Heart left ventricle (tissue), 16 donors: Measurements from ENCODE around the gene VIT. TPM values are rescaled to one million over a fixed set of nuclear protein-coding genes. Genes with fewer than 3 reads are reported as not detected.

ENCODE experiments used
- ATAC-seq, 4 donors: fragments of 200-7000 bp; cut with Tn5 transposase; one replicate each; pipeline ENCODE4 v1.9.1; 2020 to 2022; ENCODE audit warnings: moderate library complexity in 4 of 4, mild to moderate bottlenecking in 3 of 4, moderate number of reproducible peaks in 1 of 4
- DNase-seq, 5 donors: peaks; one replicate each; pipeline ENCODE4 v3.0.0-alpha.2; 2020
- H3K27ac ChIP-seq, 12 donors: fragments of 200-600 bp; sonication (generic) in 4 of 12; one replicate each; pipeline versions ENCODE4 v1.5.0 to v1.8.0; 2016 to 2022; ENCODE audit warnings: mild to moderate bottlenecking in 2 of 12
- H3K27me3 ChIP-seq, 9 donors: fragments of 200-600 bp; sonication (generic) in 2 of 9; one replicate each; pipeline versions ENCODE4 v1.5.1 to v1.8.0; 2016 to 2022; ENCODE audit warnings: mild to moderate bottlenecking in 3 of 9
- H3K36me3 ChIP-seq, 9 donors: fragments of 200-600 bp; sonication (generic) in 2 of 9; one replicate each; pipeline versions ENCODE4 v1.5.0 to v1.8.0; 2018 to 2022; ENCODE audit warnings: mild to moderate bottlenecking in 2 of 9
- H3K4me1 ChIP-seq, 12 donors: fragments of 200-600 bp; sonication (generic) in 4 of 12; one replicate each; pipeline versions ENCODE4 v1.5.0 to v1.8.0; 2016 to 2022; ENCODE audit warnings: mild to moderate bottlenecking in 3 of 12
- H3K4me3 ChIP-seq, 12 donors: fragments of 200-600 bp; sonication (generic) in 4 of 12; one replicate each; pipeline versions ENCODE4 v1.5.0 to v1.8.0; 2017 to 2022; ENCODE audit warnings: mild to moderate bottlenecking in 9 of 12, moderate library complexity in 4 of 12
- H3K9me3 ChIP-seq, 12 donors: fragments of 200-600 bp; sonication (generic) in 4 of 12; one replicate each; pipeline versions ENCODE4 v1.5.0 to v1.8.0; 2016 to 2022; ENCODE audit warnings: mild to moderate bottlenecking in 1 of 12
- CTCF ChIP-seq, 12 donors: fragments of 200-600 bp; sonication (generic) in 4 of 12; IDR thresholded peaks; one replicate each; pipeline versions ENCODE4 v1.5.0 to v1.8.0; 2018 to 2022; ENCODE audit warnings: antibody characterized with exemption in 12 of 12, mild to moderate bottlenecking in 5 of 12
- POLR2A ChIP-seq, 2 donors: fragments of 450-650 bp; IDR thresholded peaks; one replicate each; pipeline ENCODE4 v1.6.1; 2017; ENCODE audit warnings: antibody characterized with exemption in 2 of 2, mild to moderate bottlenecking in 2 of 2, moderate library complexity in 2 of 2
- whole genome bisulfite sequencing, 4 donors: extraction: QIAGEN DNeasy Blood & Tissue Kit in 2 of 4; methylation state at CpG; one replicate each; pipeline versions ENCODE4 v1.1.5 to v1.1.7; 2013 to 2018; 5-methylcytosine and 5-hydroxymethylcytosine counted together
- intact Hi-C, 10 donors: fragments of 100-400 bp; cut with DNase I; formaldehyde crosslinking; loops; one replicate each; pipeline versions ENCODE4 v1.11.1 to v1.14.2; 2022
- polyA plus RNA-seq, 2 donors: library from polyadenylated mRNA; stranded (reverse); fragments of 200-250 nt; gene quantifications; one replicate each; pipeline ENCODE4 v1.2.3, GENCODE V29; 2013
- total RNA-seq, 9 donors: library from RNA; depleted of rRNA in 2 of 9; stranded (reverse); fragments of >200 nt in 2 of 9; fragmentation: NEBNext Ultra II Directional in 3 of 9; extraction: Animal tissue kit (Norgen Biotek cat#: 25700) in 3 of 9; gene quantifications; one replicate each; pipeline versions ENCODE4 v1.1.0 to v1.2.4, GENCODE V29; 2016 to 2023
- donor health status: ischemic (EF 13 %, LVEDD 7.1; RV severe dilation, severe dysfunction).
- donor health status: healthy with polysubstance abuse.
- donor health status: DM: no; HTN: yes; CAD: no.
- donor health status: DM: no; HTN: no; CAD: no.
- donor health status: ischemic (EF 25% LVEDD 6.9; RV normal size, moderate dysfunction).
- donor health status: ischemic (EF 25% LVEDD 5.7; RV mildly dilated, moderate dysfunction).
- donor health status: healthy.
- donor health status: DM: yes; HTN: yes; CAD: no.
- donor health status: ischemic (EF 35%, LVEDD 5.7; RV mildly dilated, moderate dysfunction).
- donor health status: nonischemic (EF 11% LVEDD 7.7; RV severe dilation, severe dysfunction).
- donor health status: DM: yes; HTN: yes; CAD: no.
- donor health status: PGD.
- donor health status: ischemic (EF 29% LVEDD 5.4; RV normal size, mild dysfunction).
- donor health status: nonischemic (EF 23%, LVEDD 6.1; RV moderate dilation, normal function).

Gene VIT
- total and polyA plus RNA-seq, 11 donors = 1.0 to 34.9 (median 4.9) TPM

DNA sequence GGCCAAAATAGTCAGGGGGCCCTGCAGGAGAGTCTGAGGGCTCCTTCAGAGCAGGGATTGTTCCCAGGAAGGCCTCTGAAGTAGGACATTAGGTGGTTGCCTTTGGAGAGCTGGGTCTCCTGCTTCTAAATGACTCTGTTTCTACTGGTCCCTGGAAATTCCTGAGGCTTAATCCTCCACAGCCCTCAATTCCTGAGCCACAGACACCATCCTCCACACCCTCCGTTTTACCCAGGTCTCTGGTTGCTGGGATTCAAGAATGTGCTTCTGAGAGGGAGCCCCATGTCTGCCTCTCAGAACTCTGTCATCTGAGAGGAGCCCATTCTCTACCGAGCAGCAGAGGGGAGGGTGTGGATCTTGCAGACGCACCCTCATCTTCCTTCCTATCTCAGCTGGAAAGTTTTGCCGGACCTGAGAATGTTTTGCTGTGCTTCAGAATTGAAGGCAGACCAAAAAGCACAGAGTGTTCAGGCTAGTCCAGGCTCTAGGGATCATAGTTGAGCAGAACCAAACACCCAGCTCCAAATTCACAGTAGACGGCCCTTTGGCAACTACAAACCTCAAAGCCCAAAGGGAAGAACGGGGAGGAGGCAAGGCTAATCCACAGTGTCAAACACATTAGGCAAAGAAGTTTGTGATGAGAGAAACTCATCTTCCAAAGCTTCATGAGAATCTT is 8.1 kb downstream of the VIT start:
- peak; percentile 51 to 82 (median 52) for ATAC-seq
- peak overlapping the region in 11 of 12 donors; percentile 12 to 82 (median 52) for H3K27ac ChIP-seq

DNA sequence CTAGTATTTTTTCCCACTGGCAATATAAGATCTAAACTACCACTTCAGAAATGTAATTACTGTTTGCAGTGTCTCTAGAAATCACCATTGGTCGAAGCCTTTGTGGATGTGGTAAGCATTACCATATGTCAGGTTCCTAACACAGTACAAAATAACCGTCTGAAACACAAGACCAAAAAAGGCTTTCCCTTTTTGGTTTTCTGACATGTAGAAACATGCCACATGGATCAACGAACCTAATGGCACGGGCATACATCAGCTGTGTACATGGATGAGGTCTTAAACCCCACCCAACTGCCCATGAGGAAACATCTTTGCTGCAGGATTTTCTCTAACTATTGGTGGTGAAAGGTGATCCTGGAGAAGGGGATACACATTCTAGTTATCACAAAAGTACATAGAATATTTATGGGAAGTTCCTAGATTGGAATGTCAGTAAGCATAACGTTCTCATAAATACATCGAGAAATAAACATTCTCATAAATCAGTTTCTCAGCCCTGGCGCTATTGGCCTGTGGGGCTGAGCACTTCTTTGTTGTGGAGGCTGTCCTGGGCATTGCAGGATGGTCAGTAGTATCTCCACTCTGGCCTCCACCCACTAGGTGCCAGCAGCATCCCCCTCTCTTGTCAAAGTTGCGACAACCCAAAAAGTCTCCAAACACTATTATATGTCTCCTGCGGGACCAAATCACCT is 9.0 kb downstream of the VIT start:
- H3K36me3 ChIP-seq = no peaks in the 10 kb centered on the region
- H3K27me3 ChIP-seq = no peaks in the 10 kb centered on the region
- intact Hi-C loops = no loop called here
- 86 to 95% (median 93%) methylated on average over 9 of the region's 9 CpGs for WGBS, 4 donors
- peaks cover 0 to 26% (median 1%) of the 10 kb centered on the region in 12 donors for H3K4me1 ChIP-seq
- H3K27ac ChIP-seq = peak overlapping the region in 8 of 12 donors; percentile 14 to 82 (median 38)
- ATAC-seq (no peak), DNase-seq (no peak)
- peaks cover 0 to 3% (median 0%) of the 10 kb centered on the region in 12 donors for H3K9me3 ChIP-seq
- TF ChIP-seq CTCF (IDR thresholded peaks at IDR 0.05) (no peak), POLR2A (IDR thresholded peaks at IDR 0.05) (no peak)
- H3K4me3 ChIP-seq = no peak overlapping the region

More for the DNA sequence above, 8.1 kb downstream of the VIT start:
- intact Hi-C loops = no loop called here
- peak in 1 of 5 donors; percentile 27 for DNase-seq
- no peaks in the 10 kb centered on the region for H3K27me3 ChIP-seq
- H3K9me3 ChIP-seq = no peaks in the 10 kb centered on the region
- no peak overlapping the region for H3K4me3 ChIP-seq
- TF ChIP-seq POLR2A (IDR thresholded peaks at IDR 0.05) (no peak), CTCF (IDR thresholded peaks at IDR 0.05) (no peak)
- H3K36me3 ChIP-seq = no peaks in the 10 kb centered on the region
- H3K4me1 ChIP-seq = peaks cover 0 to 26% (median 1%) of the 10 kb centered on the region in 12 donors
- WGBS, 4 donors = 64 to 72% (median 69%) methylated on average over 6 of the region's 6 CpGs

- WGBS, 4 donors = 59 to 69% (median 61%) methylated on average over 5 of the region's 5 CpGs
- H3K27ac ChIP-seq = peak overlapping the region in 11 of 12 donors; percentile 13 to 82 (median 32)
These were observed 9.7 kb downstream of the VIT start for GRCh38 chr2:36706021-36706876.

More at GRCh38 chr2:36706021-36706876, 9.7 kb downstream of the VIT start:
- ATAC-seq (no peak), DNase-seq (no peak)
- no peak overlapping the region for H3K4me3 ChIP-seq
- no peak for TF ChIP-seq CTCF (IDR thresholded peaks at IDR 0.05)
- no peak for TF ChIP-seq POLR2A (IDR thresholded peaks at IDR 0.05)
- H3K36me3 ChIP-seq = no peaks in the 10 kb centered on the region
- no peaks in the 10 kb centered on the region for H3K27me3 ChIP-seq
- H3K9me3 ChIP-seq = peaks cover 0 to 9% (median 6%) of the 10 kb centered on the region in 12 donors
- peaks cover 0 to 26% (median 1%) of the 10 kb centered on the region in 12 donors for H3K4me1 ChIP-seq
- intact Hi-C loops = no loop called here
